IPS-18a (cell line): ENCODE results near the gene NANOGP8.
A peak's percentile ranks its signal among the peaks of the same experiment; 100 is the strongest.

ENCODE experiments used
- H3K27ac ChIP-seq: one replicate; pipeline ENCODE4 v1.5.1; 2013; ENCODE audit warnings: low read length
- H3K27me3 ChIP-seq: one replicate; pipeline ENCODE4 v1.6.1; 2013; ENCODE audit warnings: mild to moderate bottlenecking, low read length; ENCODE audit not compliant: control insufficient read depth, insufficient read depth
- H3K36me3 ChIP-seq: one replicate; pipeline ENCODE4 v1.6.1; 2013; ENCODE audit warnings: low read depth, low read length; ENCODE audit not compliant: control insufficient read depth
- H3K4me1 ChIP-seq: one replicate; pipeline ENCODE4 v1.6.1; 2013; ENCODE audit warnings: low read depth, low read length; ENCODE audit not compliant: control insufficient read depth
- H3K4me3 ChIP-seq: one replicate; pipeline ENCODE4 v1.5.1; 2013; ENCODE audit warnings: low read length
- H3K9ac ChIP-seq: one replicate; pipeline ENCODE4 v1.6.1; 2013; ENCODE audit warnings: mild to moderate bottlenecking, low read length, moderate library complexity
- H3K9me3 ChIP-seq: one replicate; pipeline ENCODE4 v1.6.1; 2013; ENCODE audit warnings: low read depth, low read length; ENCODE audit not compliant: control insufficient read depth

Gene NANOGP8

GRCh38 chr15:35068846-35069475 is 16.1 kb downstream of the NANOGP8 start:
- peaks cover 16% of the 10 kb centered on the region for H3K4me1 ChIP-seq
- H3K27me3 ChIP-seq: no peaks in the 10 kb centered on the region
- no peak overlapping the region for H3K4me3 ChIP-seq
- no peaks in the 10 kb centered on the region for H3K36me3 ChIP-seq
- H3K9me3 ChIP-seq: no peaks in the 10 kb centered on the region
- no peak overlapping the region for H3K27ac ChIP-seq
- no peak overlapping the region for H3K9ac ChIP-seq

- no peak overlapping the region for H3K9ac ChIP-seq
- peaks cover 18% of the 10 kb centered on the region for H3K4me1 ChIP-seq
- no peak overlapping the region for H3K27ac ChIP-seq
- no peaks in the 10 kb centered on the region for H3K9me3 ChIP-seq
- no peaks in the 10 kb centered on the region for H3K27me3 ChIP-seq
- no peak overlapping the region for H3K4me3 ChIP-seq
- H3K36me3 ChIP-seq: no peaks in the 10 kb centered on the region
These were observed 17.4 kb downstream of the NANOGP8 start for GRCh38 chr15:35067496-35068347.

DNA sequence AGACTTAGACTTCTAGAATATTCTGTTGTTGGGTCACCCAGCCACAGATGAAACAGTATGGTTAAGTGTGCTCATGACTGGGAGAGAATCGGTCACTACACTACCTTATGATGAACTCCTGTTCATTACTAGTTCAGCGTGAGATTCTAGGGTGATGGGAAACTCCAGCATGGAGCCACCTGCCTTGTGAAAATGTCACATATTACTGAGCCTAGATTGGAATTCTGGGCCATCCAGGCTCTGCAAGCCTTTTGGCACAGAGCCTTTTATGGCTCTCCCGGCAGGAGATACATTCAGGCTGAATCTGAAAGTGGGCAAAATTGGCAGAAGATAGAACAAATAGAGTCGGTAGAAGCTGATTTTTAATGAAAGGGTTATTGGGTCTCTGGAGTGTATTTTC is 19.0 kb downstream of the NANOGP8 start:
- Histone ChIP-seq H3K4me1 (peaks cover 33% of the 10 kb centered on the region), H3K27me3 (no peaks in the 10 kb centered on the region), H3K9me3 (no peaks in the 10 kb centered on the region), H3K27ac (no peak overlapping the region), H3K36me3 (no peaks in the 10 kb centered on the region), H3K4me3 (no peak overlapping the region), H3K9ac (no peak overlapping the region)

DNA sequence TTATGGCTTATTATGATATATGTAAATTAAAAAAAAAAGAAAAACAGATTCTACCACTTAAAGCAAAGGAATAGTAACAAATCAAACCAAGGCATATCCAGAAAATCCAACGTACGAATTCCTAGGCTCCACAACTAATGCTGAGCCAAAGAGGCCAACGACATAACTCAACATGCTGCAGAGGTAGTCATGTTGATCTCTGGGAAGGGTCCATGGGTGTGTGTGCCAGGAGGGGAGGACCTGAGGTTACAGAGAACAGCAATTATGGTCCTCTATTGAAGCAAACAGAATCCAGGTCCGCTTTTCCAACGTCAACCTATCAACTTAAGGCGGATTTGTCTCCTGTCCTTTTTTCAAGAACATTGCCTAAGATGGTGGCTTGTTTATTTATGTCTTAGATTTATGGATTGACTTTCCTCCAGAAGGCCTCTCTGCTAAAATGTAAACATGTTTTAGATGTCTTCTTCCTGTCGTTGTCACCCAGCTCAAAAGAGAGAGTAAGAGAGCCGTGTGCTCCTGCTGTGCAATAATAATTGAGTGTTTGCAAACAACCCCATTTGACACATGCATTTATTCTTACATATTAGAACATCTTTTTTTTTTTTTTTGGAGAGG is 20.4 kb downstream of the NANOGP8 start:
- Histone ChIP-seq H3K27me3 (no peaks in the 10 kb centered on the region), H3K4me1 (peaks cover 33% of the 10 kb centered on the region), H3K36me3 (no peaks in the 10 kb centered on the region), H3K27ac (no peak overlapping the region), H3K4me3 (no peak overlapping the region), H3K9me3 (no peaks in the 10 kb centered on the region), H3K9ac (no peak overlapping the region)

DNA sequence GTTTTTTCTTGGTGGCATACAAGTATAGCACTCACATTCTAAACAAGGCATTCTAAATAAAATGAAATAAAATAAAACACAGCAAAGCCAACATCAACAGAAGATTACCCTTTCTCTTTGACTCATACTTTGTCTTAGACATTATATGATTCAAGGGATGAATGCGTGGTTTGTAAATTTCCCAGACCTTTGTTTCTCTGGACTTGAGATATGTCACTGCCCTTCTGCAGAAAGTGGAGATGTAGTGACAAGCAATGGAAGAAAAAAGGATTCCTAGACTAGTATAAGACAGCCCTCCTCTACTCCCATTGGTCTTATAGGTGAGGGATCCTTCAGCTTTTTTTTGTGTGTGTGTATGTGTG is 22.4 kb downstream of the NANOGP8 start:
- Histone ChIP-seq H3K4me3 (no peak overlapping the region), H3K4me1 (peaks cover 45% of the 10 kb centered on the region), H3K9ac (no peak overlapping the region), H3K27ac (no peak overlapping the region), H3K36me3 (no peaks in the 10 kb centered on the region), H3K9me3 (no peaks in the 10 kb centered on the region), H3K27me3 (no peaks in the 10 kb centered on the region)

DNA sequence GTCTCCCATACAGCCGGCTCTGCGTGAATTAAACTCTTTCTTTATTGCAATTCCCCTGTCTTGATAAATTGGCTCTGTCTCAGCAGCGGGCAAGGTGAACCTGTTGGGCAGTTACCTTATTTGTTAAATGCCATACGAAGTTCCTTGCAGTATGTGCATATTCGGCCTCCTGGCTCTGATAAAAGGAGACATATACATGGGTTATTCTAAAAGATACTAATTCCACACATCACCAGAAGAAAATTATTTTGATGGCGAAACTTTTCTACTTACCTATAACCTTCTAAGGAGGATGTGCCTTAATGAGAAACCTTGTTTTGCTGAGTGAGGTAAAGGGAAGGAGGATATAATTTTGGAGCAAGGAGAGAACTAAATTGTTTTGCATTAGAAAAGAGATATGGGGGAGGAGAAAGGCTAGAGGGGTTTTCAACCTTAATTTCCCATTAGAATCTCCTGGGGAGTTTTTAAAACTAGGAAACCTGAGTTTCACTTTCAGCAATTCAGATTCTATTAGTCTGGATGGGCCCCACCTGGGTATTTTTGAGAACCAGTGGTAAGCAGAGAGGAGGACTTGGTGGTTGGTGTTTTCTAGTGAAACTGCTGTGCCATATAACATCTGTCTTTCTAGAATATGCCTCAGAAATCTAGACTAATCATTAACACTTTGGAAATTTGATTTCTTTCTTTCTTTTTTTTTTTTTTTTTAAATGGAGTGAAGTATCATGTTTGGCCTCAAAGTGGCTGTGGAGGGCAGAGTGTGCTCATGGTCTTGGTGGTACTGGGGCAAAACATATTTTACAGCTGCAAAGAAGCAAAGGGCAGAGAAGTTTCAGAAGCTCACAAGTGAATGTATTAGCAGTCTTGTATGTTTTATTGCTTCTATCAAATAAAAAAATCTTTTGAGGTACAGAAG is 23.0 kb downstream of the NANOGP8 start:
- no peaks in the 10 kb centered on the region for H3K27me3 ChIP-seq
- peak overlapping the region; percentile 3 for H3K9ac ChIP-seq
- H3K4me3 ChIP-seq: peak overlapping the region; percentile 36
- no peaks in the 10 kb centered on the region for H3K9me3 ChIP-seq
- no peaks in the 10 kb centered on the region for H3K36me3 ChIP-seq
- peak overlapping the region; percentile 5 for H3K27ac ChIP-seq
- peaks cover 39% of the 10 kb centered on the region for H3K4me1 ChIP-seq

GRCh38 chr15:35061161-35061824 is 23.8 kb downstream of the NANOGP8 start:
- Histone ChIP-seq H3K9ac (peak overlapping the region; percentile 3), H3K27ac (peak overlapping the region; percentile 5)

DNA sequence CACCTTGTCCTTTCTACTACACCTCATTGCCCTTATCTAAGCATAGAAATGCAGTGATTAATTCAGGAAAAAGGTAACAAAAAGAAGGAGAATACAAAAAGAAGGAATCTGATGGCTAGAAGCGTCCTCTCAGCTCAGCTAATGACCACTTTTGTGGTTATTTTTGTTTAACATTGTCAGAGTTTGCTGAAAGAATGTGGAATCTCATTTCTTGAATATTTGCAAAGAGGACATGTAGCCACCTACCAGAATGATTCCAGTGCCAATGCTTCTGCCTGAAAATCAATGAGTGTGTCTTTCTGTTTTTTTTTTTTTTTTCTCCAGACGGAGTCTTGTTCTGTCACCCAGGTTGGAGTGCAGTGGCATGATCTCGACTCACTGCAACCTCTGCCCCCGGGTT is 24.5 kb downstream of the NANOGP8 start:
- Histone ChIP-seq H3K36me3 (no peaks in the 10 kb centered on the region), H3K4me1 (peaks cover 39% of the 10 kb centered on the region), H3K27ac (no peak overlapping the region), H3K4me3 (no peak overlapping the region), H3K9ac (no peak overlapping the region), H3K9me3 (no peaks in the 10 kb centered on the region), H3K27me3 (no peaks in the 10 kb centered on the region)

More at GRCh38 chr15:35061161-35061824, 23.8 kb downstream of the NANOGP8 start:
- no peaks in the 10 kb centered on the region for H3K36me3 ChIP-seq
- no peaks in the 10 kb centered on the region for H3K27me3 ChIP-seq
- H3K4me3 ChIP-seq: peak overlapping the region; percentile 36
- peaks cover 39% of the 10 kb centered on the region for H3K4me1 ChIP-seq
- no peaks in the 10 kb centered on the region for H3K9me3 ChIP-seq

DNA sequence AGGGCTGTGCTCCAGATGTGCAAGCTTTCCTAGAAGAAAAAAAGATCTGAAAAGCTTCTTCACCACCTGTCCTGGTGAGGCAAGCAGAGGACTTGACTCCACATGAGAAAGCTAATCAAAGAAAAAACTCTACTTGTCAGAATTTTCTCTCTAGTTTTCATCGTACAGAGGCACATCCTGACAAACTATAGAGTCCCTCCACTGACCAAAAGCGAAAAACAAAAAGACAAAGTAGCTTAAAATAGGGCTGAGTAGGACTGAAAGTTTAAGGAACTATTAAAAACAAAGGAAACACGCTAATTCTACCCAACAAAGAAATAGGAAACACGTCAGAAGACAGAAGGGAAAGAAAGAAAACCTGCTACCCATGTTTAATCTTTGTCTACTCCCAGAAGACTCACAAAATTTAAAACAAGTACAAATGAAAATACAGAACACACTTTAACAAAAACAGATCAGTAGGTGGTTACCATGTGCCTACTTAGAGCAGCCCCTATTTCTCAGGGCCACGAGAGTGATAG is 26.5 kb downstream of the NANOGP8 start:
- H3K27me3 ChIP-seq: no peaks in the 10 kb centered on the region
- H3K9ac ChIP-seq: no peak overlapping the region
- no peak overlapping the region for H3K27ac ChIP-seq
- no peaks in the 10 kb centered on the region for H3K9me3 ChIP-seq
- peaks cover 31% of the 10 kb centered on the region for H3K4me1 ChIP-seq
- H3K4me3 ChIP-seq: no peak overlapping the region
- no peaks in the 10 kb centered on the region for H3K36me3 ChIP-seq

DNA sequence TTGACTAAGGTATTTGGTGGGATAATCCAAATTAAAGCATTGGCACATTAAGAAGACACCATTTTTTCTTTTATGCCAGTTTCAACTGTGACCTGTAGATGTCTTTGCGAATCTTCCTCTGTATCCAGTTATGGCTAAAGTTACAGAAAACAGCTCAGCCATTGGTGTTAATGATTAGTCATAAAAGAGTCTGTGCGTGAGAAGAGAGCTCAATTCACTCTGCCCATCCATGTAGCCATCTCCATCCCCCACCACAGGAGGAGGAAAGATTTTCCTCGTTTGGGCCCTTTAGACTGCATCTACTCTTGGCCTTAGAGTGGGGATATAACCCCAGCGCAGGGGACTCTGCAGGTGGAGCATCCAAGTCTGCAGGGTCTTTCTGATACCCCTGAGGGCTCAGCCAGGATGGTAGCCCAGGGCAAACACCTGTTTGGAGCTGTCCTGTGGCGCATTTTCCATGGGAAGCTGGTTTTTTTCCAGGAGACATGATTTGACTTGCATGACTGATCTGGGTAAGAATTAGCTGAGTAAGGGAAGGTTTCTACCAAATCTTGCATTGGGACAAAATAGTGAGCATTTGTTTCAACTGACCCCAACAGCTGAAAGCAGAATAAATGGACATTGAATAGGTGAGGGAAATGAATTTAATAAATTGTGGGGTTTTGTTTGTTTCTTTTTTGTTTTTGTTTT is 29.5 kb downstream of the NANOGP8 start:
- H3K27ac ChIP-seq: no peak overlapping the region
- H3K9me3 ChIP-seq: no peaks in the 10 kb centered on the region
- no peaks in the 10 kb centered on the region for H3K36me3 ChIP-seq
- no peak overlapping the region for H3K9ac ChIP-seq
- no peaks in the 10 kb centered on the region for H3K27me3 ChIP-seq
- H3K4me3 ChIP-seq: no peak overlapping the region
- H3K4me1 ChIP-seq: peaks cover 13% of the 10 kb centered on the region
